PC-9 (cell line): Measurements from ENCODE around the gene SOD3. TPM values are rescaled to one million over a fixed set of nuclear protein-coding genes. Genes with fewer than 3 reads are reported as not detected.

Experiments
- BruUV-seq: library from RNA; stranded (reverse); fragments of 400-500 nt; replicated peaks from 2 replicates; lab custom pipeline; 2021; lab: Mats Ljungman, UMichigan
- CTCF ChIA-PET: fragments of 300-600 bp; sonication (Branson Sonifier 250); formaldehyde crosslinking; loops from one replicate; lab custom pipeline; 2022; ENCODE audit warnings: antibody characterized with exemption; lab: Charles Lee
- POLR2A ChIA-PET: fragments of 300-600 bp; sonication (Branson Sonifier 250); formaldehyde crosslinking; loops from one replicate; lab custom pipeline; 2022; ENCODE audit warnings: antibody characterized with exemption; ENCODE audit not compliant: unreplicated experiment; lab: Charles Lee
- DNase-seq, 2 experiments: peaks; one replicate each; pipeline versions ENCODE4 v3.0.0 to v3.0.0-alpha.2; 2015 to 2022; ENCODE audit warnings: mixed read lengths in 1 of 2
- H2AFZ ChIP-seq: fragments of 200-600 bp; sonication (generic); 2 replicates; pipeline ENCODE4 v1.8.1; 2017; ENCODE audit warnings: antibody characterized with exemption
- H3F3A ChIP-seq: fragments of 200-600 bp; sonication (generic); 2 replicates; pipeline ENCODE4 v1.8.1; 2017; ENCODE audit warnings: antibody characterized with exemption, mild to moderate bottlenecking, low read depth; ENCODE audit not compliant: insufficient read depth
- H3K27ac ChIP-seq: fragments of 200-600 bp; sonication (generic); 2 replicates; pipeline ENCODE4 v1.6.1; 2016; ENCODE audit warnings: mixed run types
- H3K27me3 ChIP-seq: fragments of 200-600 bp; sonication (generic); 2 replicates; pipeline ENCODE4 v1.6.1; 2016; ENCODE audit warnings: low read depth, mixed run types; ENCODE audit not compliant: insufficient read depth
- H3K36me3 ChIP-seq: fragments of 200-600 bp; sonication (generic); 2 replicates; pipeline ENCODE4 v1.6.1; 2016; ENCODE audit warnings: low read depth, mixed run types
- H3K4me1 ChIP-seq: fragments of 200-600 bp; sonication (generic); replicated peaks from 2 replicates; pipeline ENCODE4 v1.6.1; 2016; ENCODE audit warnings: mixed run types; ENCODE audit not compliant: insufficient read depth
- H3K4me2 ChIP-seq: fragments of 200-600 bp; sonication (generic); 2 replicates; pipeline ENCODE4 v1.6.1; 2017; ENCODE audit warnings: mixed run types
- H3K4me3 ChIP-seq: fragments of 200-600 bp; sonication (generic); 2 replicates; pipeline ENCODE4 v1.6.1; 2016; ENCODE audit warnings: mixed run types
- H3K79me2 ChIP-seq: fragments of 200-600 bp; sonication (generic); 2 replicates; pipeline ENCODE4 v1.6.1; 2017; ENCODE audit warnings: low read depth, mixed run types
- H3K9me2 ChIP-seq: fragments of 200-600 bp; sonication (generic); 2 replicates; pipeline ENCODE4 v1.8.1; 2017; ENCODE audit warnings: mild to moderate bottlenecking; ENCODE audit not compliant: insufficient read depth
- H3K9me3 ChIP-seq: fragments of 200-600 bp; sonication (generic); 2 replicates; pipeline ENCODE4 v1.8.1; 2016; ENCODE audit warnings: low read depth; ENCODE audit not compliant: insufficient read depth
- H4K20me1 ChIP-seq: fragments of 200-600 bp; sonication (generic); 2 replicates; pipeline ENCODE4 v1.8.1; 2017; ENCODE audit not compliant: insufficient read depth
- EZH2 ChIP-seq: fragments of 200-600 bp; sonication (generic); IDR thresholded peaks from 2 replicates; pipeline ENCODE4 v1.8.0; 2017; ENCODE audit warnings: antibody characterized with exemption, low read depth
- intact Hi-C: fragments of 100-400 bp; cut with micrococcal nuclease; formaldehyde crosslinking; loops from one replicate; pipeline ENCODE4 v1.10.0; 2022; ENCODE audit not compliant: unreplicated experiment
- total RNA-seq: library from RNA; stranded (reverse); gene quantifications from 2 replicates; pipeline ENCODE4 v1.2.3, GENCODE V29; 2021
- TF ChIP-seq, protein P1 (sequence below): fragments of 200-600 bp; sonication (generic); conservative IDR thresholded peaks from 2 replicates; pipeline ENCODE4 v1.6.1; 2017; ENCODE audit warnings: mixed run types, antibody characterized with exemption, mild to moderate bottlenecking, moderate library complexity

SOD3 gene
- total RNA-seq, 1 experiment from 2014 or later = 6.3 TPM

DNA sequence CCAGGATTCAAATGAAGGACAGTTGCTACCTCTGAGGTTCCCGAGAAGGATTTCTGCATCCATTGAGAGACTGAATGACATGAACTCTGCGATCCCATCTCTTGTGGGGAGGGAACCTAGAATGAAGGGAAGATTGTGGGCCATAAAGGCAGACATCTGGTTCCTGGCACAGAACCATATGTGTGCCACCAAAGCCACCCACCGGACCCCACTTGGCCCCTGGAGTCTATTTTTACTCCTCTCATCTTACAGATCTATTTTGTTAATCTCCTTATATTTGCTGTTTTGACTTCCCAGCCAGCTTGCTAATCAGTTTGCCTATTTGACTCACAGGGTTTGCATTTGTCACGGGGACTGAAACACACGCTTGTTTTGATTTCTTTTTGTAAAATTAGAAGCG is 7.3 kb downstream of the SOD3 start:
- no peaks in the 10 kb centered on the region for H3K27me3 ChIP-seq
- no peaks in the 10 kb centered on the region for H3K4me1 ChIP-seq
- no peak overlapping the region for H3K4me3 ChIP-seq
- no peaks in the 10 kb centered on the region for H3K9me3 ChIP-seq
- H3K27ac ChIP-seq = no peak overlapping the region
- no peaks in the 10 kb centered on the region for H3K9me2 ChIP-seq
- H3K4me2 ChIP-seq = no peak overlapping the region
- no peaks in the 10 kb centered on the region for H4K20me1 ChIP-seq
- DNase-seq = no peak
- no peaks in the 10 kb centered on the region for H3K36me3 ChIP-seq
- no peaks in the 10 kb centered on the region for H3F3A ChIP-seq
- TF ChIP-seq, protein P1, sequence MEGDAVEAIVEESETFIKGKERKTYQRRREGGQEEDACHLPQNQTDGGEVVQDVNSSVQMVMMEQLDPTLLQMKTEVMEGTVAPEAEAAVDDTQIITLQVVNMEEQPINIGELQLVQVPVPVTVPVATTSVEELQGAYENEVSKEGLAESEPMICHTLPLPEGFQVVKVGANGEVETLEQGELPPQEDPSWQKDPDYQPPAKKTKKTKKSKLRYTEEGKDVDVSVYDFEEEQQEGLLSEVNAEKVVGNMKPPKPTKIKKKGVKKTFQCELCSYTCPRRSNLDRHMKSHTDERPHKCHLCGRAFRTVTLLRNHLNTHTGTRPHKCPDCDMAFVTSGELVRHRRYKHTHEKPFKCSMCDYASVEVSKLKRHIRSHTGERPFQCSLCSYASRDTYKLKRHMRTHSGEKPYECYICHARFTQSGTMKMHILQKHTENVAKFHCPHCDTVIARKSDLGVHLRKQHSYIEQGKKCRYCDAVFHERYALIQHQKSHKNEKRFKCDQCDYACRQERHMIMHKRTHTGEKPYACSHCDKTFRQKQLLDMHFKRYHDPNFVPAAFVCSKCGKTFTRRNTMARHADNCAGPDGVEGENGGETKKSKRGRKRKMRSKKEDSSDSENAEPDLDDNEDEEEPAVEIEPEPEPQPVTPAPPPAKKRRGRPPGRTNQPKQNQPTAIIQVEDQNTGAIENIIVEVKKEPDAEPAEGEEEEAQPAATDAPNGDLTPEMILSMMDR = no peak
- TF ChIP-seq EZH2 = no peak
- ChIA-PET POLR2A (no interaction called here), CTCF (no interaction called here)
- BruUV-seq = no TSS peak
- intact Hi-C loops = no loop called here
- no peaks in the 10 kb centered on the region for H3K79me2 ChIP-seq
- no peak overlapping the region for H2AFZ ChIP-seq

DNA sequence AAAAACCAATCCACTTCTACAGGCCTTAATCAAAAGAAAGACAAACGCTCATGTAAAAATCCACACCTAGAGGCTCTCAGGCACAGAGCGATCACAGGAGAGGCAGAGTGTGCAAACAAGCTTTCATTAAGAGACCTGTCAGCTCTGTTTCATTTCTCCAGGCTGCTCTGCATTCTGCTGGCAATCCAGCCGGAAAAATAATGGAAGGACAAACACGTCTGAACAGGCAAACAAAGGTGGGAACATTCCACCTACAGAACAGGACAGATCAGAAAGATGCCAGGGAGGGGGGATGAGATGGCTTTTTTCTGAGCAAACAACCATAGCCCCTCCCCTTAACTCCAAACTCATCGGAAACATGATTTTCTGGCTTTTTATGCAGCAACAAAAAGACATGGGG is 9.7 kb downstream of the SOD3 start:
- Histone ChIP-seq H3K9me3 (no peaks in the 10 kb centered on the region), H4K20me1 (no peaks in the 10 kb centered on the region), H3K27ac (no peak overlapping the region), H3K4me2 (no peak overlapping the region), H3K4me1 (no peaks in the 10 kb centered on the region), H3K79me2 (no peaks in the 10 kb centered on the region), H2AFZ (no peak overlapping the region), H3K27me3 (no peaks in the 10 kb centered on the region), H3K9me2 (no peaks in the 10 kb centered on the region), H3K4me3 (no peak overlapping the region), H3F3A (no peaks in the 10 kb centered on the region), H3K36me3 (no peaks in the 10 kb centered on the region)
- DNase-seq = no peak
- CTCF ChIA-PET = no interaction called here
- POLR2A ChIA-PET = no interaction called here
- intact Hi-C loops = no loop called here
- BruUV-seq = no TSS peak
- TF ChIP-seq, protein P1 = no peak
- TF ChIP-seq EZH2 = no peak

DNA sequence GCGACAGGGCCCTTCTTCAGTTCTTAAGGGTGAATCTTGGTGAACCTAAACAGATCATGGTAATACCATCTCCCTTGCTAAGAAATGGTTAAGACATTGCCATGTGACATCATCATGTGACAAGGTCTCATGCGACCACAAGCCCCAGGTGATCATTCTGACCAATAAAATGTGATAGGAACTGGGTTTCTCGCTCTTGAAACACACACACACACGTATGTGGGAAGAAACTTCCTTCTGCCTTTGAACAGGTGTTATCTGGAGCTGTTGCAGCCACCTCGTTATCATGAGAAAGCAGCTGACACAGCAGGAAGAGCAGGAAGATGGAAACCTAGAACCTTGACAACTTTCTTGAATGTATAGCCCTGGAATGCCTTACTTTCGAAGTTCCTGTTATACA is 10.2 kb downstream of the SOD3 start:
- BruUV-seq = no TSS peak

More for the DNA sequence above, 10.2 kb downstream of the SOD3 start:
- Histone ChIP-seq H3F3A (no peaks in the 10 kb centered on the region), H3K9me2 (no peaks in the 10 kb centered on the region), H3K4me3 (no peak overlapping the region), H3K27me3 (no peaks in the 10 kb centered on the region), H4K20me1 (no peaks in the 10 kb centered on the region), H3K36me3 (no peaks in the 10 kb centered on the region), H2AFZ (no peak overlapping the region), H3K9me3 (no peaks in the 10 kb centered on the region), H3K27ac (no peak overlapping the region), H3K4me1 (no peaks in the 10 kb centered on the region), H3K4me2 (no peak overlapping the region), H3K79me2 (no peaks in the 10 kb centered on the region)
- no peak for DNase-seq
- TF ChIP-seq EZH2 = no peak
- TF ChIP-seq, protein P1 = no peak
- ChIA-PET CTCF (interaction anchor here (0.6 kb wide), 1 partner anchor 83 kb away, joined by 3 read pairs; no protein-coding TSS in a partner anchor), POLR2A (no interaction called here)
- intact Hi-C loops = no loop called here
